ENCODE data around the gene KCNIP1. TPM values are rescaled to one million over a fixed set of nuclear protein-coding genes. Genes with fewer than 3 reads are reported as not detected.

The KCNIP1 gene
- total and polyA plus RNA-seq, 11 donors = 0.52 to 1.3 (median 1.2) TPM; not detected in 8

DNA sequence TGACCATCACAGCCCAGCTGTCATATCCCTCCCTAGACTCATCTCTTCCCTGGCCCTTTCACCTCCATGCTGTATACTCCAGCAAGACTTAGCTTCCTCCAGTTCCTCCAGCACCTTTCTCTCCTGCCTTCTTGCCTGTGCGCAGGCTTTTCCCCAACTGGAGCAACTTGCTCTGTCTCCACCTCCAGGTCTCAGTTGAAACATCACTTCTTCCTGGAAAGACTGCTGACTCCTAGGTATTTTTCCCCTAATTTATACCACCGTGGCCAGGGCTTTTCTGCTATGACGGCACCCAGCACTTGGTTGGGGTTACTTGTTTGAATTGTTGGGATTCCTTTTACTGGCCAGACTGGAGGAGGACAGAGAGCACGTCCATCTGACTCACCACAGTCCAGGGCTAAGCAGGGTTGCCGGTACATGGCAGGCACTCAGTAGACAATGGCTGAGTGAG is 67.5 kb downstream of the KCNIP1 start:
- no peak for ATAC-seq
- TF ChIP-seq POLR2A (IDR thresholded peaks at IDR 0.05) (no peak), CTCF (IDR thresholded peaks at IDR 0.05) (no peak)
- Histone ChIP-seq H3K9me3 (no peaks in the 10 kb centered on the region), H3K4me1 (no peaks in the 10 kb centered on the region), H3K27ac (no peak overlapping the region), H3K27me3 (peaks cover 0 to 15% (median 0%) of the 10 kb centered on the region in 9 donors), H3K4me3 (no peak overlapping the region), H3K36me3 (no peaks in the 10 kb centered on the region)
- intact Hi-C loops (cut with DNase I) = no loop called here
- 65 to 75% (median 67%) methylated on average over 5 of the region's 5 CpGs for WGBS, 4 donors
- DNase-seq = no peak

GRCh38 chr5:170571875-170572852 is 68.3 kb downstream of the KCNIP1 start:
- intact Hi-C loops (cut with DNase I) = no loop called here

GRCh38 chr5:170573114-170573513 is 69.3 kb downstream of the KCNIP1 start:
- Histone ChIP-seq H3K4me1 (no peaks in the 10 kb centered on the region), H3K9me3 (no peaks in the 10 kb centered on the region), H3K27me3 (peaks cover 0 to 15% (median 0%) of the 10 kb centered on the region in 9 donors), H3K36me3 (no peaks in the 10 kb centered on the region), H3K27ac (no peak overlapping the region), H3K4me3 (no peak overlapping the region)
- ATAC-seq (no peak), DNase-seq (no peak)
- no peak for TF ChIP-seq POLR2A (IDR thresholded peaks at IDR 0.05)
- no peak for TF ChIP-seq CTCF (IDR thresholded peaks at IDR 0.05)
- intact Hi-C loops (cut with DNase I) = no loop called here
- WGBS, 4 donors = 77 to 90% (median 82%) methylated on average over 4 of the region's 4 CpGs

More at GRCh38 chr5:170571875-170572852, 68.3 kb downstream of the KCNIP1 start:
- ATAC-seq (no peak), DNase-seq (no peak)
- Histone ChIP-seq H3K27me3 (peaks cover 0 to 15% (median 0%) of the 10 kb centered on the region in 9 donors), H3K4me1 (no peaks in the 10 kb centered on the region), H3K9me3 (no peaks in the 10 kb centered on the region), H3K36me3 (no peaks in the 10 kb centered on the region), H3K4me3 (no peak overlapping the region), H3K27ac (no peak overlapping the region)
- TF ChIP-seq POLR2A (IDR thresholded peaks at IDR 0.05) (no peak), CTCF (IDR thresholded peaks at IDR 0.05) (no peak)
- WGBS, 4 donors = 57 to 70% (median 62%) methylated on average over 16 of the region's 16 CpGs

GRCh38 chr5:170573660-170574059 is 69.8 kb downstream of the KCNIP1 start:
- Histone ChIP-seq H3K27me3 (peaks cover 0 to 15% (median 0%) of the 10 kb centered on the region in 9 donors), H3K4me1 (no peaks in the 10 kb centered on the region), H3K9me3 (peaks cover 0 to under 1% (median 0%) of the 10 kb centered on the region in 12 donors), H3K4me3 (no peak overlapping the region), H3K27ac (no peak overlapping the region), H3K36me3 (no peaks in the 10 kb centered on the region)
- ATAC-seq = no peak
- intact Hi-C loops (cut with DNase I) = no loop called here
- no peak for TF ChIP-seq CTCF (IDR thresholded peaks at IDR 0.05)
- no peak for TF ChIP-seq POLR2A (IDR thresholded peaks at IDR 0.05)
- WGBS, 4 donors = 90 to 97% (median 95%) methylated on average over 1 of the region's 1 CpG
- no peak for DNase-seq

Data from heart left ventricle (tissue), 16 donors.